ENCODE results near the gene GXYLT1. TPM values are rescaled to one million over a fixed set of nuclear protein-coding genes. Genes with fewer than 3 reads are reported as not detected.

GXYLT1 gene
- total and polyA plus RNA-seq, 2 of the 13 experiments (the other 11 are each of a cell fraction or from before 2014, with no cell fraction given): 7.8 to 17.0 TPM

DNA sequence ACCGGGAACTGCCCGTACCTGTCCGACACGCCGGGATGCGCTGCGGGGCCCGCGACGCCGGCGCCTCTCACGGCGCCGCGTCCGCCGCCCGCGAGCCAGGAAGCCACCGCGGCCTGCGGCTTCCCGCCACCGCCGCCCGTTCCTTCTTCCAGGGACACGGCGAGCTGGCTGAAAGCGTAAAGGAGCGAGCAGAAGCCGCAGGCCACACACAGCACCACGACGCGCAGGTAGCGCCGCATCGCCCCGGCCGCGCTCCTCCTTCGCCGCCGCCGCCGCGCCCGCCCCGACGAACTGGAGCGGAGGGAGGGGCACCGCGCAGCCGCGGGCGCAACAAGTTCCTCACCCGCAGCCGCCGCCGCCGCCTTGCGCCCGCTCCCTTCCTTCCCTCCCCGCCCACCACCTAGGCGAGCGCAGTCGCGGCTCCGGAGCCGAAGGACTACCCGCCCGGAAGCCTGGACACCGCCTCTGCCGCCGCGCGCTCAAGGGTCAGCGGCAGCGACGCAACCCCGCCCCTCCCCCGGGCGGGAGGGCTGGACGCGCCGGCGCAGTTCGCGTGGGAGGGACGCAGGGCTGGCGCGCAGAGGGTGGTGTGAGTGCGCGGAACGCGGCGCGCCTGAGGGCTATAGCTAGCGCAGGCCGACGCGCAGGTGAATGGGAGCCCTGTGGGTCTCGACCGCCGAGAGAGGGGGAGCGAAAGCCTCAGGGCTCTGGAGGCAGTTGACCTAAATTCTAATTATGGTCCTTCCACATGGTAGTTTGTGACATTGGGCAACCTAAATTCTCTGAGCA lies at the start of gene GXYLT1 (continued):
- TF ChIP-seq, protein P1, sequence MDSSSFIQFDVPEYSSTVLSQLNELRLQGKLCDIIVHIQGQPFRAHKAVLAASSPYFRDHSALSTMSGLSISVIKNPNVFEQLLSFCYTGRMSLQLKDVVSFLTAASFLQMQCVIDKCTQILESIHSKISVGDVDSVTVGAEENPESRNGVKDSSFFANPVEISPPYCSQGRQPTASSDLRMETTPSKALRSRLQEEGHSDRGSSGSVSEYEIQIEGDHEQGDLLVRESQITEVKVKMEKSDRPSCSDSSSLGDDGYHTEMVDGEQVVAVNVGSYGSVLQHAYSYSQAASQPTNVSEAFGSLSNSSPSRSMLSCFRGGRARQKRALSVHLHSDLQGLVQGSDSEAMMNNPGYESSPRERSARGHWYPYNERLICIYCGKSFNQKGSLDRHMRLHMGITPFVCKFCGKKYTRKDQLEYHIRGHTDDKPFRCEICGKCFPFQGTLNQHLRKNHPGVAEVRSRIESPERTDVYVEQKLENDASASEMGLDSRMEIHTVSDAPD (CRISPR knock-in tag; IDR thresholded peaks at IDR 0.05): no peak
- no peak for TF ChIP-seq HHEX (CRISPR knock-in tag; IDR thresholded peaks at IDR 0.05)
- TF ChIP-seq CC2D1A (CRISPR knock-in tag; IDR thresholded peaks at IDR 0.05): no peak
- 0 out of 2 replicates have a peak, but pooled peaks have one; percentile 37 for TF ChIP-seq ZNF318 (CRISPR knock-in tag; IDR thresholded peaks at IDR 0.05)
- TF ChIP-seq RXRA (CRISPR knock-in tag; IDR thresholded peaks at IDR 0.05): peak; percentile 67
- TF ChIP-seq ZNF713 (CRISPR knock-in tag; IDR thresholded peaks at IDR 0.05): no peak
- TF ChIP-seq HNF1B (CRISPR knock-in tag; IDR thresholded peaks at IDR 0.05): peak; percentile 51; the same call in 1 of the 2 replicates
- TF ChIP-seq KDM1A (CRISPR knock-in tag; IDR thresholded peaks at IDR 0.05): no peak
- TF ChIP-seq MTA3 (CRISPR knock-in tag; IDR thresholded peaks at IDR 0.05): no peak
- TF ChIP-seq, protein P2, sequence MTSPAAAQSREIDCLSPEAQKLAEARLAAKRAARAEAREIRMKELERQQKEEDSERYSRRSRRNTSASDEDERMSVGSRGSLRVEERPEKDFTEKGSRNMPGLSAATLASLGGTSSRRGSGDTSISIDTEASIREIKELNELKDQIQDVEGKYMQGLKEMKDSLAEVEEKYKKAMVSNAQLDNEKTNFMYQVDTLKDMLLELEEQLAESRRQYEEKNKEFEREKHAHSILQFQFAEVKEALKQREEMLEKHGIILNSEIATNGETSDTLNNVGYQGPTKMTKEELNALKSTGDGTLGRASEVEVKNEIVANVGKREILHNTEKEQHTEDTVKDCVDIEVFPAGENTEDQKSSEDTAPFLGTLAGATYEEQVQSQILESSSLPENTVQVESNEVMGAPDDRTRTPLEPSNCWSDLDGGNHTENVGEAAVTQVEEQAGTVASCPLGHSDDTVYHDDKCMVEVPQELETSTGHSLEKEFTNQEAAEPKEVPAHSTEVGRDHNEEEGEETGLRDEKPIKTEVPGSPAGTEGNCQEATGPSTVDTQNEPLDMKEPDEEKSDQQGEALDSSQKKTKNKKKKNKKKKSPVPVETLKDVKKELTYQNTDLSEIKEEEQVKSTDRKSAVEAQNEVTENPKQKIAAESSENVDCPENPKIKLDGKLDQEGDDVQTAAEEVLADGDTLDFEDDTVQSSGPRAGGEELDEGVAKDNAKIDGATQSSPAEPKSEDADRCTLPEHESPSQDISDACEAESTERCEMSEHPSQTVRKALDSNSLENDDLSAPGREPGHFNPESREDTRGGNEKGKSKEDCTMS (CRISPR knock-in tag; conservative IDR thresholded peaks at IDR 0.05): no peak
- no peak for TF ChIP-seq HIVEP1 (CRISPR knock-in tag; IDR thresholded peaks at IDR 0.05)
- TF ChIP-seq, protein P3, sequence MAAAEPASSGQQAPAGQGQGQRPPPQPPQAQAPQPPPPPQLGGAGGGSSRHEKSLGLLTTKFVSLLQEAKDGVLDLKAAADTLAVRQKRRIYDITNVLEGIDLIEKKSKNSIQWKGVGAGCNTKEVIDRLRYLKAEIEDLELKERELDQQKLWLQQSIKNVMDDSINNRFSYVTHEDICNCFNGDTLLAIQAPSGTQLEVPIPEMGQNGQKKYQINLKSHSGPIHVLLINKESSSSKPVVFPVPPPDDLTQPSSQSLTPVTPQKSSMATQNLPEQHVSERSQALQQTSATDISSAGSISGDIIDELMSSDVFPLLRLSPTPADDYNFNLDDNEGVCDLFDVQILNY (CRISPR knock-in tag; conservative IDR thresholded peaks at IDR 0.05): no peak; the same call in 1 of the 2 replicates
- no peak for TF ChIP-seq GATAD2A (CRISPR knock-in tag; IDR thresholded peaks at IDR 0.05)
- peak; percentile 52; the same call in 1 of the 2 replicates for TF ChIP-seq SOX5 (CRISPR knock-in tag; IDR thresholded peaks at IDR 0.05; ENCODE audit: borderline replicate concordance)

Measured in HepG2 (cell line).